AG04449 (cell line): ENCODE results near the gene RHEX.

Experiments used
- CTCF ChIA-PET: fragments of 350-600 bp; formaldehyde crosslinking; extraction: SDS; loops from one replicate; lab custom pipeline; 2021; ENCODE audit warnings: antibody characterized with exemption; lab: Yijun Ruan, JAX
- POLR2A ChIA-PET: fragments of 400-600, 350-600 bp; formaldehyde crosslinking; extraction: SDS; loops from one replicate; lab custom pipeline; 2020; ENCODE audit warnings: antibody characterized with exemption, inconsistent platforms; lab: Yijun Ruan, JAX
- DNase-seq: peaks from one replicate; pipeline ENCODE4 v3.0.0-alpha.2; 2010; ENCODE audit warnings: low read depth, low spot score
- H3K4me3 ChIP-seq: 2 replicates; pipeline ENCODE4 v1.5.1; 2011; ENCODE audit warnings: low read depth, mild to moderate bottlenecking, control low read depth, low read length
- TF ChIP-seq, protein P1 (sequence below): IDR thresholded peaks from one replicate; pipeline ENCODE4 v1.5.1; 2011; ENCODE audit warnings: mild to moderate bottlenecking, moderate library complexity, low read length, control low read depth, inconsistent platforms; ENCODE audit not compliant: insufficient read depth; ENCODE audit errors: missing control alignments

RHEX gene

DNA sequence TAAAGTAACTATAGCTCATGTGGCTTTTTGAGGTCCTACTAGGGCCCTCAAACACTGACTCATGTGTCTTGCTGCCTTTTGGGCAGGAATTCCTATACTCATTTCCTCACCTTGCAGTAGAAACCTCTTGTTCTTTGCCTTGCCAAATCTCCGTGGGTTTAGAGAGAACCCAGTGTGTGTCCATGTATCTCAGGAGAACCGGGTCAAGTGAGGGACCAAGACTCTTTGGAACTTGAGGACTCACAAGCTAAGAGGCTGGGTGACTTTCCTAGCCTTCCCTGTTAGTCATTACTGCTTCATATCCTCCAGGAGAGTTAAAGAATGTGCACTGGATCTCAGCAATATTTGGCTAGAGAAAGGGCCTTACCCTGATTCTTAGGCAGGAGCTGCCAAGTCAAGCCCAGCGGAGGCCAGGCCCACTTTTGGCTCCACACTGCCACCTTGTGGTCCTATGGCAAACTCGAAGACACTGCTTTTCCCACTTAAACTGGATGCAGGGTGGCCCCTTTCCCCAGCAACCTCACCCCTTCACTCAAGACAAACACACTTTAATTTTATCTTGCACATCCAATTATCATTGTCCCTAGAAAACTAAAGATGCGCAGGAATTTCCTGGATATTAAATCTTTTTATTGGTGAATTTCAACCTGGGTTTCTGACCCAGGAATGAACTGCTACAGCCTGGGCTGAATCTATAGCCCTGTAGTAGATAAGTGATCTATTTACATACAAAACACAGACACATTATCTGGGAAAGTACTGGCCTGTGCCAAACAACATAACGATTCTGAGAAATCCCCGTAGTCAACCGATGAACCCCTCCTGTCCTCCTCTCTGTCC lies 53.6 kb downstream of the RHEX start:
- H3K4me3 ChIP-seq: no peak overlapping the region
- POLR2A ChIA-PET: no interaction called here
- DNase-seq: peak; percentile 50
- TF ChIP-seq, protein P1, sequence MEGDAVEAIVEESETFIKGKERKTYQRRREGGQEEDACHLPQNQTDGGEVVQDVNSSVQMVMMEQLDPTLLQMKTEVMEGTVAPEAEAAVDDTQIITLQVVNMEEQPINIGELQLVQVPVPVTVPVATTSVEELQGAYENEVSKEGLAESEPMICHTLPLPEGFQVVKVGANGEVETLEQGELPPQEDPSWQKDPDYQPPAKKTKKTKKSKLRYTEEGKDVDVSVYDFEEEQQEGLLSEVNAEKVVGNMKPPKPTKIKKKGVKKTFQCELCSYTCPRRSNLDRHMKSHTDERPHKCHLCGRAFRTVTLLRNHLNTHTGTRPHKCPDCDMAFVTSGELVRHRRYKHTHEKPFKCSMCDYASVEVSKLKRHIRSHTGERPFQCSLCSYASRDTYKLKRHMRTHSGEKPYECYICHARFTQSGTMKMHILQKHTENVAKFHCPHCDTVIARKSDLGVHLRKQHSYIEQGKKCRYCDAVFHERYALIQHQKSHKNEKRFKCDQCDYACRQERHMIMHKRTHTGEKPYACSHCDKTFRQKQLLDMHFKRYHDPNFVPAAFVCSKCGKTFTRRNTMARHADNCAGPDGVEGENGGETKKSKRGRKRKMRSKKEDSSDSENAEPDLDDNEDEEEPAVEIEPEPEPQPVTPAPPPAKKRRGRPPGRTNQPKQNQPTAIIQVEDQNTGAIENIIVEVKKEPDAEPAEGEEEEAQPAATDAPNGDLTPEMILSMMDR: peak; percentile 89
- CTCF ChIA-PET: interaction anchor here (0.6 to 16.4 kb wide), 34 partner anchors 8 to 513 kb away, joined by 3 to 561 read pairs (median 7); partner anchors contain the start of genes AVPR1B and RAB7B

DNA sequence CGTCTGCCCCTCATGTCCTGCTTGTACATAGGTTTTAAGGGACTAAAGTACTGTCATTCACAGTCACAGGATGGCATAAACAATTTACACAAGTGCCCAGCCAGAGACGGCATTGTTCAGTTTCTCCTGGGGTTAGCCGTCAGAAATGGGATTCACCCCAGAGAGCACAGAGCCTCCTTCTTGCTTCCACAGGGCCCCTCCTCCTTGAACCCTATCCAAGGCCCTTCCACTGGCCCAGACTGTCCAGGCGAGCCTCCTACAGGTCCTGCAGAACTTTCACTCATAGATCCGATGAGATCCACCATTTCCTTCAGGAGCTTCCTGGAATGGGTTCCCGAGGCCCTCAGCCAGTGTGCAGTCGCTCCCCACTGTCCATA lies 54.2 kb downstream of the RHEX start:
- TF ChIP-seq, protein P1: no peak
- ChIA-PET CTCF (interaction anchor here (0.9 to 16.4 kb wide), 23 partner anchors 8 to 449 kb away, joined by 3 to 561 read pairs (median 10); partner anchors contain the start of genes AVPR1B and RAB7B), POLR2A (no interaction called here)
- H3K4me3 ChIP-seq: no peak overlapping the region
- no peak for DNase-seq

DNA sequence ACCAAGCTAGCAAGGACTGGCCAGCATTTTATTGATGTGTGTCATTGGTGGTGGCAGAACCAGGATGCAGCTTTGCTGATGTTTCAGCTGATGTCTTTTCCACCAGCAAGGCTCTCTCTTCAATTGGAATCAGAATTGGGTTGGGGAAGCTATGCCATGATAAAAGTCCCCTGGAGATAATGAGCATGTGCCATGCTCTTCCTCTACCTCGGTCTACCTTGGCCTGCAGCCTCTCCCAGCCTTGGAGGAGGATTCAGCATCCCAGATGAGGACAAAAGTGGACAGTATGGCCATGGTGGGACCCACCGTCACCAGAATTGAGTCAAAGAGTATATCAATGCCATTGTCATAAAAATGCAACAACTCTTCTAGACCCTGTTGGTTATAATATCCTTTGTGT lies 55.7 kb downstream of the RHEX start:
- ChIA-PET POLR2A (no interaction called here), CTCF (interaction anchor here (1.2 to 16.4 kb wide), 18 partner anchors 9 to 449 kb away, joined by 4 to 561 read pairs (median 10); partner anchors contain the start of genes AVPR1B and RAB7B)

DNA sequence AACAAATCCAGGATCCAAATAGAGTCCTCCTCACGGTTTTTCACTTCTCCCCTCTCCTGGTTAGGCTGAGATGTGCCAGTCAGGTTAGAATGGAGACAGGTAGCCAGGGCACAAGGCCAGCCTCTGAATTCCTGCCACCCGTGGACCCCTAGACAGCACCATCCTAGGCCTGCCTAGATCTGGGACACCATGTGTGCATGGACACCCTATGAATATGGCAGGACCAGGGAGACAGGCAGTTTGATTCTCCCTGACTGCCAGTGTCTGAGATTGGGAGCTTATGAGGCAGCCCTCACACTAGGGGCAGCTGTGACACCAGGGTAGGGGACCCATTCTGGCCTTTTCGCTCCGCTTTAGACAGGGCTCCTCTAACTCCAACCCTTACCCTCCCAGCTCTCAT lies 56.7 kb downstream of the RHEX start:
- ChIA-PET POLR2A (no interaction called here), CTCF (interaction anchor here (1.2 to 16.4 kb wide), 10 partner anchors 15 to 450 kb away, joined by 3 to 561 read pairs (median 35); no protein-coding TSS in a partner anchor)
- TF ChIP-seq, protein P1: no peak
- H3K4me3 ChIP-seq: no peak overlapping the region
- no peak for DNase-seq

More for the DNA sequence above, 55.7 kb downstream of the RHEX start:
- TF ChIP-seq, protein P1: no peak
- no peak for DNase-seq
- no peak overlapping the region for H3K4me3 ChIP-seq

DNA sequence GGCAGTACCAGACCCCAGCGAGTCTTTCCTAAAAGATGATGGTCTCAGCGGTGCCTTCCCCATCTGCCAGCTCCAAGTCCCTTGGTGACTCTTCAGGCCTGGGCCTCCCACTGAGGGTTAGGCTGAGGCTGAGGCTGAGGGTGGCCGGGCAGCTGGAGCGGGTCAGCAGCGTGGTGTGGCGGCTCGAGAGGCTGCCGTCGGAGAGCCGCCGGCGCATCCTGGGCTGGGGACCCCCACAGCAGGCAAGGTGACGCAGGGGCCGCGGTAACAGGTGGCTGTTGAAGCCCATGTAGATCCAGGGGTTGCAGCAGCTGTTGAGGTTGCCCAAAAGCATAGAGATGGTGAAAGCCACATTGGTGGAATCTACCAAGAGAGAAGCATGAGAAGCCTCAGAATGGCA lies 57.2 kb downstream of the RHEX start:
- ChIA-PET CTCF (interaction anchor here (0.8 to 16.4 kb wide), 10 partner anchors 11 to 318 kb away, joined by 3 to 561 read pairs (median 7); no protein-coding TSS in a partner anchor), POLR2A (no interaction called here)
- TF ChIP-seq, protein P1: no peak
- no peak for DNase-seq
- no peak overlapping the region for H3K4me3 ChIP-seq

DNA sequence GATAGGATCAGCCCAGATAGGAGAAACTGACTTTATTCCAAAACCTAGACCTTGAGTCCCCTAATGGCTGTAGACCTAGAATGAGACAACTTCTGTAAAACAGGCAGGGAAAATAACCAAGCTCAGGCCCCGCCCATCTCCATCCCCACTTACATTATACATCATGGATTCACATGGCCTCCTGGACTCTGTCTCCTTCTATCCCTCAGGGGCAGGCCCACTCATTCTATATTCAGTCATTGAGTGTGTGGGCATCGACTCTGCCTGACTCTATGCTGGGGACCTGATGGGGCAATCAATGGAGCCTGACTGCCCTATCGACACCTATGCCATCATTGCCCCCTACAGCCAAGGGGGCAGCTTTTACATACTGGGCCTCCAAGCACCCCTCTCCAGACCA lies 57.8 kb downstream of the RHEX start:
- DNase-seq: no peak
- ChIA-PET POLR2A (no interaction called here), CTCF (interaction anchor here (0.7 to 16.4 kb wide), 12 partner anchors 10 to 319 kb away, joined by 3 to 561 read pairs (median 3); no protein-coding TSS in a partner anchor)
- H3K4me3 ChIP-seq: no peak overlapping the region
- TF ChIP-seq, protein P1: no peak
